GM12878 (cell line): ENCODE measurements around the gene TSHR. TPM values are rescaled to one million over a fixed set of nuclear protein-coding genes. Genes with fewer than 3 reads are reported as not detected.

Experiments used
- ATAC-seq: fragments of 200-7000 bp; cut with Tn5 transposase; 3 replicates; pipeline ENCODE4 v1.9.1; 2020; ENCODE audit warnings: mild to moderate bottlenecking, moderate library complexity
- BruUV-seq: library from RNA; stranded (reverse); fragments of 400-500 nt; replicated peaks from 2 replicates; lab custom pipeline; 2021; lab: Mats Ljungman, UMichigan
- CTCF ChIA-PET: fragments of 300-600 bp; sonication (Branson Sonifier 250); formaldehyde crosslinking; extraction: SDS; loops from one replicate; lab custom pipeline; 2021; ENCODE audit warnings: inconsistent platforms; lab: Yijun Ruan, JAX
- POLR2A ChIA-PET: fragments of 350-600 bp; formaldehyde crosslinking; extraction: SDS; loops from one replicate; lab custom pipeline; 2021; ENCODE audit warnings: inconsistent platforms; lab: Charles Lee
- RAD21 ChIA-PET: fragments of 300-600 bp; sonication (Branson Sonifier 250); formaldehyde crosslinking; loops from one replicate; lab custom pipeline; 2023; ENCODE audit warnings: antibody characterized with exemption; ENCODE audit not compliant: unreplicated experiment; lab: Charles Lee
- SMC1A ChIA-PET: fragments of 300-600 bp; sonication (Branson Sonifier 250); formaldehyde crosslinking; loops from one replicate; lab custom pipeline; 2023; ENCODE audit not compliant: unreplicated experiment, uncharacterized antibody; lab: Charles Lee
- DNase-seq: peaks from one replicate; pipeline ENCODE4 v3.0.0-alpha.2; 2011; ENCODE audit warnings: low read depth, low spot score
- FAIRE-seq: peaks from 3 replicates; lab custom pipeline; 2011; peaks lifted over from hg19 to GRCh38; lab: Jason Lieb, UNC
- H2AFZ ChIP-seq: 2 replicates; pipeline ENCODE4 v1.6.0; 2011; ENCODE audit warnings: low read depth, low read length, control low read depth; ENCODE audit not compliant: control insufficient read depth
- H3K27ac ChIP-seq: 2 replicates; pipeline ENCODE4 v1.5.1; 2011; ENCODE audit warnings: control low read depth; ENCODE audit not compliant: control insufficient read depth, insufficient read depth
- H3K27me3 ChIP-seq, 2 experiments: replicated peaks in 1 of 2; 2 replicates each; pipeline versions ENCODE4 v1.6.0 to v1.6.1; 2011; ENCODE audit warnings: low read length in 1 of 2; ENCODE audit not compliant: control insufficient read depth in 2 of 2, insufficient read depth in 2 of 2
- H3K36me3 ChIP-seq, 2 experiments: 2 replicates each; pipeline ENCODE4 v1.5.1; 2011; ENCODE audit warnings: low read length in 1 of 2; ENCODE audit not compliant: control insufficient read depth in 2 of 2, insufficient read depth in 2 of 2
- H3K4me1 ChIP-seq: 2 replicates; pipeline ENCODE4 v1.6.1; 2011; ENCODE audit warnings: mild to moderate bottlenecking, low read length, moderate library complexity, mixed read lengths; ENCODE audit not compliant: control insufficient read depth, insufficient read depth
- H3K4me2 ChIP-seq: 2 replicates; pipeline ENCODE4 v1.6.0; 2011; ENCODE audit warnings: control low read depth; ENCODE audit not compliant: control insufficient read depth, insufficient read depth
- H3K4me3 ChIP-seq: fragments of 200-600 bp; sonication (generic); 2 replicates; pipeline ENCODE4 v1.5.1; 2016
- H3K79me2 ChIP-seq: 2 replicates; pipeline ENCODE4 v1.6.0; 2011; ENCODE audit warnings: low read length; ENCODE audit not compliant: control insufficient read depth, insufficient read depth
- H3K9ac ChIP-seq: 2 replicates; pipeline ENCODE4 v1.8.0; 2011; ENCODE audit warnings: low read length, control low read depth, mixed read lengths; ENCODE audit not compliant: control insufficient read depth, insufficient read depth
- H3K9me3 ChIP-seq: replicated peaks from 3 replicates; pipeline ENCODE4 v1.5.1; 2011; ENCODE audit warnings: mild to moderate bottlenecking, low read length; ENCODE audit not compliant: control insufficient read depth, insufficient read depth
- H4K20me1 ChIP-seq: 2 replicates; pipeline ENCODE4 v1.6.0; 2011; ENCODE audit not compliant: control insufficient read depth, insufficient read depth
- CREB1 ChIP-seq: IDR thresholded peaks from 2 replicates; pipeline ENCODE4 v1.6.1; 2012; ENCODE audit warnings: low read depth, mild to moderate bottlenecking, inconsistent platforms
- EZH2 ChIP-seq: IDR thresholded peaks from 2 replicates; pipeline ENCODE4 v1.6.1; 2012; ENCODE audit warnings: low read depth, mild to moderate bottlenecking, control low read depth, inconsistent platforms, low read length, borderline replicate concordance; ENCODE audit not compliant: control insufficient read depth
- FOS ChIP-seq: IDR thresholded peaks from 3 replicates; pipeline ENCODE4 v1.6.1; 2011; ENCODE audit warnings: borderline replicate concordance; ENCODE audit not compliant: insufficient read length; ENCODE audit errors: extremely low read depth
- HCFC1 ChIP-seq: fragments of 150-350 bp; IDR thresholded peaks from 2 replicates; pipeline ENCODE4 v1.6.1; 2014; ENCODE audit warnings: low read length
- MTA2 ChIP-seq: fragments of 450-650 bp; IDR thresholded peaks from 2 replicates; pipeline ENCODE4 v1.6.1; 2016; ENCODE audit warnings: low read depth, mild to moderate bottlenecking, moderate library complexity
- PRDM15 ChIP-seq: fragments of 450-650 bp; formaldehyde crosslinking; IDR thresholded peaks from 2 replicates; pipeline ENCODE4 v1.4.0; 2020; ENCODE audit warnings: mild to moderate bottlenecking, moderate library complexity
- RBBP5 ChIP-seq: fragments of 200-600 bp; sonication (generic); conservative IDR thresholded peaks from 2 replicates; pipeline ENCODE4 v1.6.1; 2016
- ZBED1 ChIP-seq: IDR thresholded peaks from 2 replicates; pipeline ENCODE4 v1.6.1; 2016; ENCODE audit warnings: borderline replicate concordance
- ZNF217 ChIP-seq: fragments of 450-650 bp; IDR thresholded peaks from 2 replicates; pipeline ENCODE4 v1.6.1; 2017; ENCODE audit warnings: antibody characterized with exemption, mild to moderate bottlenecking
- ZNF274 ChIP-seq: IDR thresholded peaks from one replicate; pipeline ENCODE4 v1.8.0; 2011; ENCODE audit not compliant: insufficient read length, insufficient read depth
- ZNF384 ChIP-seq: IDR thresholded peaks from 2 replicates; pipeline ENCODE4 v1.6.1; 2012; ENCODE audit warnings: low read depth, mild to moderate bottlenecking, low read length, improper control_type of control experiment, borderline replicate concordance
- WGBS: methylation state at CpG from one replicate; pipeline ENCODE4 v1.1.6; 2016; ENCODE audit warnings: low lambda C conversion rate; ENCODE audit not compliant: insufficient replicate concordance, insufficient coverage; ENCODE audit errors: missing lambda C conversion rate; 5-methylcytosine and 5-hydroxymethylcytosine counted together
- in situ Hi-C: fragments of 300-500 bp; cut with MboI; formaldehyde crosslinking; loops from 9 replicates; pipeline ENCODE4 v1.14.3; 2018; ENCODE audit warnings: mixed read lengths
- intact Hi-C: fragments of 100-400 bp; cut with micrococcal nuclease; formaldehyde crosslinking; loops from one replicate; pipeline ENCODE4 v1.14.2; 2022; ENCODE audit not compliant: unreplicated experiment
- polyA plus RNA-seq, 11 experiments: library from polyadenylated mRNA; depleted of rRNA in 4 of 11; unstranded in 6 of 11; stranded (reverse) in 5 of 11; fragments of >200 nt; fragmentation: Nextera tagmentation in 4 of 11; fragmentation: Illumina TruSeq in 1 of 11; extraction: Ambion mirVana in 4 of 11; extraction: Trizol in 1 of 11; gene quantifications; 1 replicate in 1 of 11; 2 replicates in 10 of 11; pipeline versions ENCODE4 v1.2.1 to v1.2.3, GENCODE V29; 2011 to 2016; ENCODE audit warnings: inconsistent platforms in 2 of 11, missing spikeins in 2 of 11, low read depth in 1 of 11
- total RNA-seq, 4 experiments: library from RNA; depleted of rRNA in 3 of 4; stranded (reverse); fragments of >200 nt in 3 of 4; fragmentation: Illumina TruSeq in 1 of 4; extraction: Trizol in 1 of 4; gene quantifications; 2 replicates each; pipeline versions ENCODE4 v1.2.1 to v1.2.3, GENCODE V29; 2013 to 2021
- TF ChIP-seq, protein P1 (sequence below): IDR thresholded peaks from 2 replicates; pipeline ENCODE4 v1.6.1; 2011; ENCODE audit warnings: low read depth, low read length, improper control_type of control experiment, borderline replicate concordance

The TSHR gene
- total and polyA plus RNA-seq, 10 of the 15 experiments (the other 5 are each of a cell fraction or from before 2014, with no cell fraction given), result 0.06 to 0.31 TPM; not detected in 8

GRCh38 chr14:81153187-81153586, 197.8 kb downstream of the TSHR start:
- in situ Hi-C loops, result no loop called here
- CTCF ChIA-PET, result interaction anchor here (0.7 kb wide), 1 partner anchor 90 kb away, joined by 3 read pairs; no protein-coding TSS in a partner anchor
- ATAC-seq (no peak), FAIRE-seq (no peak), DNase-seq (no peak)
- TF ChIP-seq RBBP5, result no peak
- no peak for TF ChIP-seq ZNF217
- TF ChIP-seq PRDM15 (CRISPR knock-in tag), result no peak
- no peak for TF ChIP-seq FOS
- TF ChIP-seq CREB1, result no peak
- no peak for TF ChIP-seq ZNF274
- TF ChIP-seq ZBED1, result no peak
- no peak for TF ChIP-seq HCFC1
- TF ChIP-seq EZH2, result no peak
- TF ChIP-seq, protein P1, sequence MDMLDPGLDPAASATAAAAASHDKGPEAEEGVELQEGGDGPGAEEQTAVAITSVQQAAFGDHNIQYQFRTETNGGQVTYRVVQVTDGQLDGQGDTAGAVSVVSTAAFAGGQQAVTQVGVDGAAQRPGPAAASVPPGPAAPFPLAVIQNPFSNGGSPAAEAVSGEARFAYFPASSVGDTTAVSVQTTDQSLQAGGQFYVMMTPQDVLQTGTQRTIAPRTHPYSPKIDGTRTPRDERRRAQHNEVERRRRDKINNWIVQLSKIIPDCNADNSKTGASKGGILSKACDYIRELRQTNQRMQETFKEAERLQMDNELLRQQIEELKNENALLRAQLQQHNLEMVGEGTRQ, result no peak
- TF ChIP-seq MTA2, result no peak
- TF ChIP-seq ZNF384, result no peak
- no peak overlapping the region for H3K27ac ChIP-seq
- POLR2A ChIA-PET, result interaction anchor here (0.7 kb wide), 1 partner anchor 11 kb away, joined by 3 read pairs; no protein-coding TSS in a partner anchor
- H4K20me1 ChIP-seq, result no peaks in the 10 kb centered on the region
- H3K9me3 ChIP-seq, result no peaks in the 10 kb centered on the region
- no peak overlapping the region for H3K4me2 ChIP-seq
- H3K27me3 ChIP-seq, result no peaks in the 10 kb centered on the region
- no peak overlapping the region for H2AFZ ChIP-seq
- RAD21 ChIA-PET, result no interaction called here
- no peak overlapping the region for H3K9ac ChIP-seq
- no peaks in the 10 kb centered on the region for H3K36me3 ChIP-seq
- H3K79me2 ChIP-seq, result no peaks in the 10 kb centered on the region
- H3K4me3 ChIP-seq, result no peak overlapping the region
- intact Hi-C loops, result no loop called here
- no TSS peak for BruUV-seq
- H3K4me1 ChIP-seq, result no peaks in the 10 kb centered on the region
- WGBS, result 0% methylated on average over 1 of the region's 1 CpG
- SMC1A ChIA-PET, result interaction anchor here (2.1 kb wide), 1 partner anchor 11 kb away, joined by 11 read pairs; no protein-coding TSS in a partner anchor
